GM19467 (cell line): ENCODE results near the gene ARIH1.
"Not testable (repeated sequence)": the region's sequence is repeated elsewhere in the genome, so short reads cannot be mapped to it uniquely, and the experiment has no call there.

Experiments used
- ATAC-seq: cut with Tn5 transposase; IDR thresholded peaks from one replicate; pipeline ENCODE4 v1.9.1; 2021; ENCODE audit warnings: mild to moderate bottlenecking, moderate library complexity; ENCODE audit not compliant: unreplicated experiment

Gene ARIH1, protein sequence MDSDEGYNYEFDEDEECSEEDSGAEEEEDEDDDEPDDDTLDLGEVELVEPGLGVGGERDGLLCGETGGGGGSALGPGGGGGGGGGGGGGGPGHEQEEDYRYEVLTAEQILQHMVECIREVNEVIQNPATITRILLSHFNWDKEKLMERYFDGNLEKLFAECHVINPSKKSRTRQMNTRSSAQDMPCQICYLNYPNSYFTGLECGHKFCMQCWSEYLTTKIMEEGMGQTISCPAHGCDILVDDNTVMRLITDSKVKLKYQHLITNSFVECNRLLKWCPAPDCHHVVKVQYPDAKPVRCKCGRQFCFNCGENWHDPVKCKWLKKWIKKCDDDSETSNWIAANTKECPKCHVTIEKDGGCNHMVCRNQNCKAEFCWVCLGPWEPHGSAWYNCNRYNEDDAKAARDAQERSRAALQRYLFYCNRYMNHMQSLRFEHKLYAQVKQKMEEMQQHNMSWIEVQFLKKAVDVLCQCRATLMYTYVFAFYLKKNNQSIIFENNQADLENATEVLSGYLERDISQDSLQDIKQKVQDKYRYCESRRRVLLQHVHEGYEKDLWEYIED

DNA sequence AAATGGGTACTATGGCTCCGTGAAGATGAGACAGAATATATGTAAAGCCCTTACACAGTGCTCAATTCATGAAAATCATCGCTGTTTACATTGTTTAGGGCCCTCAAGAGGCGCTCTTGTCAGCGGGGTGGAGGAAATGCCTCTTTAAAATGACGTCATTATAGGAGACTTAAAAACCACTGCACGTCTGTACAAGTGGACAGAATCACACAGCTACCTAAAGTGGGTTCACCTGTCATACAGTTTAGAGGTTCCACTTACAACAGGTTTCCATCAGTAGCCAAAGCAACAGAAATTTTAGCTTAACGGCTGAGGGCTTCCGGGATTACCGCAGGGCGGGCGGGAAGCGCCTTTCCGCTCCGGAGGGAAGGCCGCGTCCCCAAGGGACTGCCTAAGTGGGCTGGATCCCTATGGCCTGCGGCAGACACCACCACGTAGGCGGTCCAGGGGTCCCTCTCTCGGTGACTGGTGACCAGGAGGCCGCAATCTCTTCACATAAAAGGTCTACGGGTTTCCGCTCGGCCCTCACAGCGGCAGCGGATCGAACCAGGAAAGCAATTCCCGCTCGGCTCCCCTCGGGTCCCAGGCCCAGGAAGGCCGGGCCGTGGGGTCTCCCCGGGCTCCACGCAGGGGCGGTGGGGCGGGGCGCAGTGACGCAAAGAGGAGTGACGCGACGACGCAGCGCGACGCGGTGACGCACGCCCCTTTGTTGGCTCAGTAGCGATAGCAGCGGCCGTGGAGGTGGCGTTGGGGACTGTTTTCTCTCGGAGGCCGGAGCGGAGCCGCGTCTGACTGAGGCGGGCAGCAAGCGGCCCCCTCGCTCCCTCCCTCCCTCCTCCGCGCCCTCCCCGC, at the start of gene ARIH1:
Gene ARIH1, plus strand, starts transcription at position 717 of the 852 bp plus-strand sequence. CDS start 310 bp downstream, outside the sequence.
- ATAC-seq = peak; percentile 83

DNA sequence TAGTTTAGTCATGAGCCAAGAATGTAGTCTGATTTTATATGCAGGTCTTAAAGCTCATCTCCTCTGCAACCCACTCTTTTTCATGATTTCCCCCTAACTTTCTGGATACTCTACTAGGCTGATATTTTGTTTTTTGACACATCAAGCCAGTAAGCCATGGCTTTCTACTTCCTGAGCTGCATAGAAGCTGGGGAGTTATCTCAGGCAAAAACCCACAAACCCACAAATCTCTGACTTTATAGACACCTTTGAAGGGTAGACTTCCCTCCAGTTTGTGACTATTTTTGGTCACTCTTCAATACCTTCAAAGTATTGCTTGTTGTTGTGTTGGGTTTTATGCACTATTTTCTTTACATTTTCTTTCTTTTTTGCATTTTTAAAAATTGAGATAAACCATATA, 47.4 kb upstream of the ARIH1 start:
- ATAC-seq = no peak

DNA sequence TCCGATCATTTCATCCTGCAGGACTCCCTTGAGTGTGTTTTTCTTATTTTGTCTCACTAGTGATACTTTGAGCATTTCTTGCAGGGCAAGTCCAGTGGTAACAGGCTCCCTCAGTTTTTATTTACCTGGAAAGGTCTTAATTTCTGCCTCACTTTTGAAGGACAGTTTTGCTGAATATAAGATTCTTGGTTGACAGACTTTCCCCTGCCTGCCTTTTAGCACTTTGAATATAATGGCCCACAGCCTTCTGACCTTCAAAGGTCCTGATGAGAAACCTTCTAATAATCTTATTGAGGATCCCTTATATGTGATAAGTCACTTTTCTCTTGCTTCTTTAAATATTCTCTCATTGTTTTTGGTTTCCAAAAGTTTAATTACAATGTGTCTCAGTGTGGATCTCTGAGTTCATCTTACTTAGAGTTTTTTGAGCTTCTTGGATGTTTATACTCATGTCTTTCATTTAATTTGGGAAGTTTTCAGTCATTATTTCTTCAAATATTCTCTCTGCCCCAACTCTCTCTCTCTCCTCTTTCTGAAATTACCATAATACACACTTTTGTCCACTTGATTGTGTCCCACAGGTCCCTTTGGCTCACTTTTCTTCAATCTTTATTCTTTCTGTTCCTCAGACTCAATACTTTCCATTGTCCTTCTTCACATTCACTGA, 36.3 kb upstream of the ARIH1 start:
- no peak for ATAC-seq

DNA sequence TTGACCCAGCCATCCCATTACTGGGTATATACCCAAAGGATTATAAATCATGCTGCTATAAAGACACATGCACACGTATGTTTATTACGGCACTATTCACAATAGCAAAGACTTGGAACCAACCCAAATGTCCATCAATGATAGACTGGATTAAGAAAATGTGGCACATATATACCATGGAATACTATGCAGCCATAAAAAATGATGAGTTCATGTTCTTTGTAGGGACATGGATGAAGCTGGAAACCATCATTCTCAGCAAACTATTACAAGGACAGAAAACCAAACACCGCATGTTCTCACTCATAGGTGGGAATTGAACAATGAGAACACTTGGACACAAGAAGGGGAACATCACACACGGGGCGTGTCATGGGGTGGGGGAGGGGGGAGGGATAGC, 31.3 kb upstream of the ARIH1 start:
- ATAC-seq = not testable (repeated sequence)

DNA sequence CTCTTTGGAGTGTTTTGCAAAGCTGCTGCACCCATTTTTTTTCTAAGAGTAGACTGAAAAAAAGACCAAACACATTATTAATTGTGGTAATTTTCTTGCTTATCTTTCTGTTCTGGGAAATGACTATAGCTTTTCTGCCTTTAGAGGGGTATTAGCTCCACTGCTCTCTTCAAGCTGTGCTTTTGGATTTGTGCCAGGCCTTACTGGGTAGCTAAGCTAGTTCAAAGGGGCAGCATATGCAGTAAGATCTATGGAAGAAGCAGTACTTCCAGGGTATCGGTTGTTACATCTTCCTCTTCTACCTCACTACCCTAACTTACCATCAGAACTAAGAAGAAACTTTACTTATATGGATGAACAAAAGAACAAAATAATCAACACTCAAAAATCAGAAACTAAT, 28.7 kb upstream of the ARIH1 start:
- no peak for ATAC-seq

DNA sequence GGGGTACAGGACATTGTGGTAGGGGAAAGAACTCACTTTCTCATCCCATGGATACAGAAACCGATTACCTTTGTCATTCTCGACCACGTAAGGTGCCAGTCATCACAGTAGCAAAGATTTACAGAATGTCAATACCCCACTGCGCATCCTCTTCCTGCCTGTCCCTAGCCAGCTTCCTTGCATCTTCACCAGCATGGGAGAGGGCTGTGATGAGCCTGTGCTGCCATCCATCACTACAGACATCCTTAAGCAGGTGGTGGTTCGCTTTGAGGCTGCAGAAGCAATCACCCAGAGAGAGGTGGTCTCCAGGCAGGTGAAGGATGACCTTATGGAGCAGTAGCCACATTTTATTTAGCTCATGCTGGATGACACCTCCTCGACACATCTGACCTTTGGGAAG, 23.3 kb upstream of the ARIH1 start:
- ATAC-seq = no peak

DNA sequence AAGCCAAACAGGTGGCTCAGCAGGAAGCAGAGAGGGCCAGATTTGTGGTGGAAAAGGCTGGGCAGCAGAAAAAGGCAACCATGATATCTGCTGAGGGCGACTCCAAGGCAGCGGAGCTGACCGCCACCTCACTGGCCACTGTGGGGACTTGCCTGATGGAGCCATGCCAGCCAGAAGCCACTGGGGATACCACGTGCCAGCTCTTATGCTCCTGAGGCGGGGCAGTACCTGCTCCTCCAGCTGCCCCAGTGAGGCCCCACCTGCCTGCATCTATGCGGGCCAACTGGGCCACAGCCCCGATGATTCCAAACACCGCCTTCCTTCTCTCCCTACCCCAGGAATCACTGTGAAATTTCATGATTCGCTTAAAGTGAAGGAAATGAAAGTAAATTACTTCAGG, 22.9 kb upstream of the ARIH1 start:
- no peak for ATAC-seq

DNA sequence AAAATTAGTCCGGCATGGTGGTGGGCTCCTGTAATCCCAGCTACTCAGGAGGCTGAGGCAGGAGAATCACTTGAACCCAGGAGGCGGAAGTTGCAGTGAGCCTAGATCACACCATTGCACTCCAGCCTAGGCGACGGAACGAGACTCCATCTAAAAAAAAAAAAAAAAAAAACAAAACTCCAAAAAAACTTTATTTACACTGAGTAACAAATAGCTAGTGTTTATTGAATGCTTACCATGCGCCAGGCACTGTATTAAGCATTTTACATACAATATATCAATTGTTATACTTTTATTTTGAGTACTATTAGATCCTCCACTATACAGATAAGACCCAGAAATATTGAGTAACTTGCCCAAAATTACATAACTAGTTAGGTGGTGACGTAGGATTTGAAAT, 17.4 kb upstream of the ARIH1 start:
- no peak for ATAC-seq

DNA sequence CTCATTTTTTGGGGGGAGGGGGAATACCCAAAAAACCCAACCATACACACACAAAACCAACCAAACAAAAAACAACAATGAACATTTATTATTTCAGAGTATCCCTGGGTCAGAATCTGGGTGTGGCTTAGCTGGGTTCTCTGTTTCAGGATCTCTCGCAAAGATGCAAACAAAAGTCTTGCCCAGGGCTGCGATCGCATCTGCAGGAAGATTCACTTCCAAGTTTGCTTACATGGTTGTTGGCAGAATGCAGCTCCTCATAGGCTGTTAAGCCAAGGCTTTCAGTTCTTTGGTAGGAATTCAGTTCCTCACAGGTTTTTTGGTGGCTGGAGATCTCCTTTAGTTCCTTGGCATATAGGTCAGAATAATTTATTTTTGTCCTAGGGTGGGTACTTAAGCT, 13.7 kb upstream of the ARIH1 start:
- ATAC-seq = no peak

DNA sequence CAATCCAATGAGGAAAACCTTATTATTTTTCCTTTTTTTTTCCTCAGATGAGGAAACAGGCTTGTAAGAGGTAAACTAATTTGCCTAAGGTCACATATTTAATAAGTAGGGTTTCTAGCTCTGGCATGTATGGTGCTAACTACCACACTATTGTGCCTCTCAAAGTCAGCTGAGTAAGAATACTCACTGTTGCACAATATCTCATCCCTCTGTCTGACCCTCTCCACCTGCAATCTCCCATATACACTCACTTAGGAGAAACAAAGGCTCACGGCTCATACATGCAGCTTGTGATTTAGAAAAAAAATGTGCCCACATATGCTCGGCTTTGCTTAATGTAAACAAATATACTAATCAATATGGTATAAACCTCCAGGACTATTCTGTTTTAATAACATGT, 10.4 kb upstream of the ARIH1 start:
- ATAC-seq = no peak

DNA sequence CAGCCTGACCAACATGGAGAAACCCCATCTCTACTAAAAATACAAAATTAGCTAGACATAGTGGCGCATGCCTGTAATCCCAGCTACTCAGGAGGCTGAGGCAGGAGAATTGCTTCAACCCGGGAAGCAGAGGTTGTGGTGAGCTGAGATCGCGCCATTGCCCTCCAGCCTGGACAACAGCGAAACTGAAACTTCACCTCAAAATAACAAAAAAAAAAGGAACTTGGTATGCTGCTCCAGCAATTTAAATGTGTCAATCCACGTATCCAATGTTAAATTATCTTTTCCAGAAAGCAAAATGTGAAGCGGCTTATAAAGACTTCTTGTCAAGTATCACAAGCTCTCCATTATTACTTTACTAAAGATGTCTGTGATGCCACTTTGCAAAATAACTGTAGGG, 9.9 kb upstream of the ARIH1 start:
- ATAC-seq = no peak

DNA sequence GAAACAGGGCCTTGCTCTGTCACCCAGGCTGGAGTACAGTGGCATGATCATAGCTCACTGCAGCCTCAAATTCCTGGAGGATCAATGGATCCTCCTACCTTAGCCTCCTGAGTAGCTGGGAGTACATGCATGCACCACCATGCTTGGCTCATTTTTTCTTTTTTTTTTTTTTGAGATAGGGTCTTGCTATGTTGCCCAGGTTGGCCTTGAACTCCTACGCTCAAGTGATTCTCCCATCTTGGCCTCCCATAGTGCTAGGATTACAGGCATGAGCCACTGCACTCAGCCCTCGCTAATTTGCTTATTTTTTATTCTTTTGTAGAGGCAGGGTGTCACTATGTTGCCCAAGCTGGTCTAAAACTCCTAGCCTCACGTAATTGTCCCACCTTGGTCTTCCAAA, 6.0 kb upstream of the ARIH1 start:
- no peak for ATAC-seq

DNA sequence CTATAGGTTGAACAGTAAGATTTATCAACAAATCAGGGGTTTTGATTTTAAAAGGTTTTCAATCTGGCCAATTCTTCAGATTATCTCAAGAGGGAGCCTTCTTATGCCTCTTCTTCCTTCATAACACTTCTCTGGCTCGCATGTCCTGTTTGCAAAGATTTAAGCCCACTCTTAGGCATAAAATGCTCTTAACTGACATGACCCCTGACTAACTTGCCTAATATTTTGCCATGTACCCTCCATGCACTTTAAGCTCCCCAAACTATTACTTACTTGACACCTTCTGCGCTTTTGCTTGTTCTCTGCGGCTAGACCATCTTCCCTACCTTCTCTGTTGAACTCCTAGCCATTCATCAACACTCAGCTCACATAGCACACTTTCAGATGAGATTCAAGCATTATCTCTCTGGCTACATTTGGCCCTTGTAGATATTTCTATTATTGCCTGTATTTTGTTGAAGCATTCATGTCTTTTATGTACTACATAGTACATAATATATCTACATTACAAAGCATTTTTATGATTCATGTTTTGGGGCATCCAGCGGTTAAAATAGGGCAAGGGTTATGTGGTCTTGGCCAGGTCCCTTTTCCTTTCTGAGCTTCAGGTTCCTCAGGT, 1.0 kb upstream of the ARIH1 start:
- ATAC-seq = no peak

DNA sequence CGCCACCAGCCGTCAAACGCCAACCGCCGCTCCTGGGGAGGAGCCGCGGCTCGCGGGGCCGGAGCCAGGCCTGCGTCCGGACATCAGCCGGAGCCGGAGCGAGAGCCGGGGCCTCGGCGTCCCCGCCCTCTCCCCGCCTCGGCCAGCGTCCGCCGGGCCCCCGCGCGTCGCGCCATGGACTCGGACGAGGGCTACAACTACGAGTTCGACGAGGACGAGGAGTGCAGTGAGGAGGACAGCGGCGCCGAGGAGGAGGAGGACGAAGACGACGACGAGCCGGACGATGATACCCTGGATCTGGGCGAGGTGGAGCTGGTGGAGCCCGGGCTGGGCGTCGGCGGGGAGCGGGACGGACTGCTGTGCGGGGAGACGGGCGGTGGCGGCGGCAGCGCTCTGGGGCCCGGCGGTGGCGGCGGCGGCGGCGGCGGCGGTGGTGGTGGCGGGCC, 359 bp downstream of the ARIH1 start:
- ATAC-seq = peak; percentile 5

DNA sequence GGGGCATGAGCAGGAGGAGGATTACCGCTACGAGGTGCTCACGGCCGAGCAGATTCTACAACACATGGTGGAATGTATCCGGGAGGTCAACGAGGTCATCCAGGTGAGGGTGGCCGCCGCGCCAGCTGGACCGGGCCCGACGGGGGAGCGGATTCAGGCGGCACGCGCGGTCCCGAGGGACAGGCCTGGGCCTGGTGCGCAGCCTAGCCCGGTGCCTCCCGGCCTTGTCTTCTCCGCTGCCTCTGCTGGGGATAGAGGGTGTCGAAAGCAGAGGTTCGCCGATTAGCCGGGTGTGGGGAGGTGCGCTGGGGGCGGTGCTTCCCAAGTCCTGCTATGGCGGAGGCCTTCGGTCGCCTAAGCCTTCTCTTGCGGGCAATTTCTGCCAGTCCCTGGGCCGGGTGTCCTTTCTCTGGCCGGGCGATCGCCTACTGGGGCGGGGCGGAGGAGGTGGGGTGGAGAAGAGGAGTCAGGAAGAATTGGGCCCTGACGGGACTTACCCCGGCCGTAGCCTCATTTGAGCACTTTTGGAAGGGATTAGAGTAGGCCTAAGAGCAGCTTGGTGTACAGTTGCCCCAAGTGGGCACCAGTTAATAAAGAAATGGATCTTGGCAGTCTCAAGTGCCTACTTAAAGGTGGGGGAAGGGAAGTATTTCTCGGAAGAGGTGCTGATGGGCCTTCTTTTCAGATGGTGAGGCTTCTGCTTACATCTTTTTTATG, 940 bp downstream of the ARIH1 start:
- peak; percentile 39 for ATAC-seq

DNA sequence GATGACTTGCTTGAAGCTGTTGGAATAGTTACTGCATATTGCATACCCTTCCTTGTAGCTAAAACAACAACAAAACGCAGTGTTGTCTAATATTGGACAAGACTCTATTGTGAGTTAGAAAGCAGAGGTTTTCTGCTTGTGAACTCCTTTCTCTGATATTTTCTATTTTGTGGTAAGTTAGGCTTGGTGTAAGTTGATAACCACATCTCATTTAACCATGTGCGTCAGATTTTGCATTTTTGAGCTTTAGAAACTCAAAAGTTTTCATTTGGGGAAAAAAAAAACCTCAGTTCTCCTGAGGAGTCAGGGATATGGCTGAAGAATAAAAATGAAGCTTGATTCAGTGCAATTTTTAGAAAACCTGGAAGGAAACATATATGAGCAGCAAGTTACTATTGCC, 1.5 kb downstream of the ARIH1 start:
- no peak for ATAC-seq

DNA sequence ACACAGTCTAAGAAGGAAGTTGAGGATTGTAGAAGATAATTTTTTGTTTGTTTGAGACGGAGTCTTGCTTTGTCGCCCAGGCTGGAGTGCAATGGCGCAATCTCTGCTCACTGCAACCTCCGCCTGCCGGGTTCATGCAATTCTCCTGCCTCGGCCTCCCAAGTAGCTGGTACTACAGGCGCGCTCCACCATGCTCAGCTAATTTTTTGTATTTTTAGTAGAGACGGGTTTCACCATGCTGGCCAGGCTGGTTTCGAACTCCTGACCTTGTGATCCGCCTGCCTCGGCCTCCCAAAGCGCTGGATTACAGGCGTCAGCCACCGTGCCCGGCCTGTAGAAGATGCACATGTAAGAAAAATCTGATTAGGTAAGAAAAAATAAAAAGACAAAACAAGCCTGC, 2.2 kb downstream of the ARIH1 start:
- ATAC-seq = not testable (repeated sequence)

DNA sequence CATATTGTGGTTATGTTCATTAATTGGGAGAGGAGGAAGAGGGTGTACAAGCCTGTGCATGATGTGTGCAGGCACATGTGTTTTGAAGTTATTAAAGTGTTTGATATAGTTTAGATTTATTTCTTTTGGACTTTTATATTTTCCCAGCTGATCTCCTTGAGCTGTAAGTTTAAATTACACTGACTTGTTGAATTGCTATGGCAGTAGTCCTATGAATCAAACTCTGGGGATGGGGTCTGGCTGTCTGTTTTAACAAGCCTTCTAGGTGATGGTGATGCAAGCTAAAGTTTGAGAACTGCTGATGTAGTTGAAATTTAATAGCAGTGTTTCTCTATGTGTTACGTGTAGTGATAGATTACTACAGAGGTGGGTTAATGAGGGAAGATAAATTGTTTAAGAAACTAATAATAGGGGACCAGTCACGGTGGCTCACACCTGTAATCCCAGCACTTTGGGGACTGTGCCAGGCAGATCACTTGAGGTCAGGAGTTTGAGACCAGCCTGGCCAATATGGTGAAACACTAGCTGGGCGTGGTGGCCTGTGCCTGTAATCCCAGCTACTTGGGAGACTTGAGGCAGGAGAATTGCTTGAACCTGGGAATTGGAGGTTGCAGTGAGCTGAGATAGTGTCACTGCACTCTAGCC, 7.0 kb downstream of the ARIH1 start:
- ATAC-seq = no peak

DNA sequence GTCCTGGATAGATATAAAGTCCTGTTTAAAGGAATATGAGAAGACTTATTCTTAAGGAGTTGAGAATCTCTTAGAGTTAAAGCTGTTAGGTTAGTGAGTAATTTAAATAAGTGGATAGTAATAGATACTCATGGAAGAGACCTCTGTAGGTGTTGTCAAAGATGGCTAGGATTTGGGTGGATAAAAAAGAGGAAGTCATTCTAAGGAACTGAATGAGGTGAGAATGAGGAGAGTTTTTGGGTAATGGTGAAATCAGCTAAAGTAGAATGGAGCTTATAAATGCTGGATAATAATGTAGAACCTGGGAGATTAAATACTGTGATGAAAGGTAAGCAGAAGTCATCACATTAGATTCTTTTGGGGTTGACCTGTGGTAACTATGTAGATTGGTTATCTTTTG, 8.1 kb downstream of the ARIH1 start:
- no peak for ATAC-seq

DNA sequence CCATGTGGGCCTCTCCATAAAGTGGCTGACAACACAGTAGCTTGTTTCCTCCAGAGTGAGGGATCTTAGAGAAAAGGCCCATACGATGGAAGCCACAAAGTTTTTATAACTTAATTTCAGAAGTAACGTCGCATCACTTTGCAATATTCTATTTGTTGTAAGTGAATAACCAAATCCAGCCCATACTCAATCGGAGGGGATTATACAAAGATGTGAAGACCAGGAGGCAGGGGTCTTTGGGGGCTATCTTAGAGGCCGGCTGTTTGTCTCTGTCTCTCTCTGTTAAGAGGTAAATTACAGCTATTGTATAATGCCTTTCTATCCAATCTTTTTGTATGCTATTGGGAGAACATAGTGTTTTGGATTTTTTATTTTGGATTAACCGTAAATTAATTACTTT, 9.1 kb downstream of the ARIH1 start:
- no peak for ATAC-seq
